H9 (cell line): Measurements from ENCODE around the gene CFAP107. TPM values are rescaled to one million over a fixed set of nuclear protein-coding genes. Genes with fewer than 3 reads are reported as not detected.

Experiments used
- DNase-seq: peaks from one replicate; pipeline ENCODE4 v3.0.0-alpha.2; 2017
- H2AFZ ChIP-seq: one replicate; pipeline ENCODE4 v1.6.1; 2013; ENCODE audit warnings: mild to moderate bottlenecking, low read length, control low read depth, moderate library complexity
- H2AK5ac ChIP-seq: 2 replicates; pipeline ENCODE4 v1.6.1; 2013; ENCODE audit warnings: low read length, control low read depth, mixed read lengths; ENCODE audit not compliant: insufficient read length
- H2BK120ac ChIP-seq: one replicate; pipeline ENCODE4 v1.6.1; 2013; ENCODE audit warnings: low read depth, mild to moderate bottlenecking, low read length, control low read depth, inconsistent platforms; ENCODE audit not compliant: poor library complexity, severe bottlenecking
- H2BK12ac ChIP-seq: 2 replicates; pipeline ENCODE4 v1.6.1; 2013; ENCODE audit warnings: low read length, control low read depth, mixed read lengths, low read depth; ENCODE audit not compliant: insufficient read length
- H2BK15ac ChIP-seq: 2 replicates; pipeline ENCODE4 v1.6.1; 2013; ENCODE audit warnings: low read depth, low read length, control low read depth
- H2BK20ac ChIP-seq: one replicate; pipeline ENCODE4 v1.6.1; 2013; ENCODE audit warnings: low read depth, mild to moderate bottlenecking, low read length, control low read depth, inconsistent platforms; ENCODE audit not compliant: poor library complexity, severe bottlenecking
- H2BK5ac ChIP-seq: 2 replicates; pipeline ENCODE4 v1.6.1; 2013; ENCODE audit warnings: low read length, control low read depth, mixed read lengths; ENCODE audit not compliant: insufficient read length
- H3K14ac ChIP-seq: 2 replicates; pipeline ENCODE4 v1.6.1; 2013; ENCODE audit warnings: low read length, control low read depth; ENCODE audit not compliant: insufficient read depth
- H3K18ac ChIP-seq: 2 replicates; pipeline ENCODE4 v1.6.1; 2013; ENCODE audit warnings: low read depth, mild to moderate bottlenecking, mixed read lengths, low read length, control low read depth; ENCODE audit not compliant: insufficient read length
- H3K23ac ChIP-seq: 2 replicates; pipeline ENCODE4 v1.6.1; 2013; ENCODE audit warnings: low read length, control low read depth, mixed read lengths, low read depth; ENCODE audit not compliant: insufficient read length
- H3K23me2 ChIP-seq: 2 replicates; pipeline ENCODE4 v1.6.1; 2013; ENCODE audit warnings: low read depth, mild to moderate bottlenecking, mixed read lengths, low read length, control low read depth; ENCODE audit not compliant: insufficient read length, poor library complexity, severe bottlenecking
- H3K27ac ChIP-seq: 2 replicates; pipeline ENCODE4 v1.5.1; 2013; ENCODE audit warnings: low read length, control low read depth, mixed read lengths, low read depth; ENCODE audit not compliant: insufficient read length
- H3K27me3 ChIP-seq: 2 replicates; pipeline ENCODE4 v1.6.1; 2013; ENCODE audit warnings: low read length, control low read depth, inconsistent platforms; ENCODE audit not compliant: insufficient read depth
- H3K4ac ChIP-seq: 2 replicates; pipeline ENCODE4 v1.6.1; 2013; ENCODE audit warnings: low read depth, mild to moderate bottlenecking, control low read depth, inconsistent platforms, low read length, moderate library complexity
- H3K4me1 ChIP-seq: 2 replicates; pipeline ENCODE4 v1.6.1; 2013; ENCODE audit warnings: low read length, control low read depth, inconsistent platforms; ENCODE audit not compliant: insufficient read depth
- H3K4me2 ChIP-seq: 2 replicates; pipeline ENCODE4 v1.6.1; 2013; ENCODE audit warnings: low read length, control low read depth, mixed read lengths; ENCODE audit not compliant: insufficient read length, insufficient read depth
- H3K56ac ChIP-seq: 2 replicates; pipeline ENCODE4 v1.6.1; 2013; ENCODE audit warnings: low read depth, mild to moderate bottlenecking, mixed read lengths, low read length, control low read depth; ENCODE audit not compliant: insufficient read length
- H3K79me1 ChIP-seq: 2 replicates; pipeline ENCODE4 v1.6.1; 2013; ENCODE audit warnings: low read depth, mild to moderate bottlenecking, moderate library complexity, low read length, control low read depth, inconsistent platforms; ENCODE audit not compliant: insufficient read depth, poor library complexity, severe bottlenecking
- H3K79me2 ChIP-seq: 2 replicates; pipeline ENCODE4 v1.6.1; 2013; ENCODE audit warnings: low read length, control low read depth, inconsistent platforms; ENCODE audit not compliant: insufficient read depth
- H3K9ac ChIP-seq: 2 replicates; pipeline ENCODE4 v1.6.1; 2013; ENCODE audit warnings: low read length, control low read depth, mixed read lengths; ENCODE audit not compliant: insufficient read length; ENCODE audit errors: extremely low read depth
- H3K9me3 ChIP-seq: one replicate; pipeline ENCODE4 v1.6.1; 2013; ENCODE audit warnings: low read depth, low read length, inconsistent platforms; ENCODE audit not compliant: control insufficient read depth
- H3T11ph ChIP-seq: one replicate; pipeline ENCODE4 v1.6.1; 2013; ENCODE audit warnings: mild to moderate bottlenecking, low read length, control low read depth, inconsistent platforms
- H4K20me1 ChIP-seq: one replicate; pipeline ENCODE4 v1.6.1; 2013; ENCODE audit not compliant: control insufficient read depth, insufficient read length, insufficient read depth
- H4K5ac ChIP-seq: 2 replicates; pipeline ENCODE4 v1.6.1; 2013; ENCODE audit warnings: low read depth, mild to moderate bottlenecking, mixed read lengths, low read length, control low read depth; ENCODE audit not compliant: insufficient read length
- H4K8ac ChIP-seq: replicated peaks from 2 replicates; pipeline ENCODE4 v1.6.1; 2013; ENCODE audit warnings: low read length, control low read depth, mixed read lengths, low read depth; ENCODE audit not compliant: insufficient read length
- H4K91ac ChIP-seq: 2 replicates; pipeline ENCODE4 v1.6.1; 2013; ENCODE audit warnings: low read depth, mild to moderate bottlenecking, moderate library complexity, mixed read lengths, low read length, control low read depth; ENCODE audit not compliant: insufficient read length
- H3K27ac Mint-ChIP-seq, 3 experiments: 2 replicates in 2 of 3; 3 replicates in 1 of 3; pipeline ENCODE4 v1.8.0; 2020 to 2021; ENCODE audit warnings: mixed read lengths in 3 of 3, mild to moderate bottlenecking in 1 of 3, moderate library complexity in 1 of 3
- H3K27me3 Mint-ChIP-seq: 2 replicates; pipeline ENCODE4 v1.8.0; 2021; ENCODE audit warnings: low read depth, mild to moderate bottlenecking, moderate library complexity, mixed read lengths
- H3K36me3 Mint-ChIP-seq, 3 experiments: 2 replicates in 2 of 3; 3 replicates in 1 of 3; pipeline ENCODE4 v1.8.0; 2020 to 2021; ENCODE audit warnings: low read depth in 3 of 3, mixed read lengths in 3 of 3; ENCODE audit not compliant: insufficient read depth in 1 of 3
- H3K4me1 Mint-ChIP-seq, 2 experiments: 2 replicates each; pipeline ENCODE4 v1.8.0; 2020; ENCODE audit warnings: mixed read lengths in 2 of 2
- H3K4me3 Mint-ChIP-seq, 2 experiments: 2 replicates in 1 of 2; 3 replicates in 1 of 2; pipeline ENCODE4 v1.8.0; 2020 to 2021; ENCODE audit warnings: mild to moderate bottlenecking in 2 of 2, mixed read lengths in 2 of 2, moderate library complexity in 1 of 2
- H3K9me3 Mint-ChIP-seq, 2 experiments: 2 replicates in 1 of 2; 3 replicates in 1 of 2; pipeline ENCODE4 v1.8.0; 2020; ENCODE audit warnings: mild to moderate bottlenecking in 2 of 2, mixed read lengths in 2 of 2, moderate library complexity in 1 of 2
- WGBS: extraction: QIAGEN DNeasy Blood & Tissue Kit; methylation state at CpG from one replicate; pipeline ENCODE4 v1.1.7; 2013; ENCODE audit warnings: missing lambda C conversion rate, low lambda C conversion rate, mixed read lengths; ENCODE audit not compliant: insufficient read length; ENCODE audit errors: extremely low coverage; 5-methylcytosine and 5-hydroxymethylcytosine counted together
- total RNA-seq: library from RNA; stranded (reverse); gene quantifications from 2 replicates; pipeline ENCODE4 v1.2.1, GENCODE V29; 2021
- TF ChIP-seq, protein P1 (sequence below): fragments of 200-600 bp; sonication (generic); conservative IDR thresholded peaks from 3 replicates; pipeline ENCODE4 v1.8.0; 2021; ENCODE audit warnings: antibody characterized with exemption, mild to moderate bottlenecking

The CFAP107 gene
- total RNA-seq, 1 experiment from 2014 or later: not detected

DNA sequence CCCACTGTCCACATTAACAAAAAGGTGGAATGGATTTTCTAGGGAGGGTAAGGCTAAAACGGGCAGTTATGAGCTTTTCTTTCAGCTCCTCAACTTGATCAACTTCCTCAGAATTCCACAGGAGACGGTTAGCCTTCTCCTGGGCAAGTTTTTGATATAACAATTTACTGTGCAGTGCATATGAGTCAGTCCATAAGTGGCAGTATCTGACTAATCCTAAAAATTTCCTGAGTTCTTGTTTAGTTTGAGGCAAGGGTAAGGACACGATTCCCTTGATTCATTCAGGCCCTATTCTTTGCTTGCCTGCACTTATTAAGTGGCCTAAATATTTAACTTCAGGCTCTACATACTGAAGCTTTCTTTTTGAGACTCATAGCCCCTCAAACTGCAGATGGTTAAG, 36.3 kb upstream of the CFAP107 start:
- Histone ChIP-seq H3K27ac (no peak overlapping the region), H3K9ac (no peak overlapping the region), H4K8ac (no peak overlapping the region), H3K56ac (no peak overlapping the region), H3K9me3 (peaks cover 4% of the 10 kb centered on the region), H3K18ac (no peak overlapping the region), H2BK12ac (no peak overlapping the region), H2BK5ac (no peak overlapping the region), H2BK20ac (no peak overlapping the region), H3K79me2 (no peaks in the 10 kb centered on the region), H3T11ph (no peak overlapping the region), H3K14ac (no peak overlapping the region), H2AK5ac (no peak overlapping the region), H3K23me2 (no peaks in the 10 kb centered on the region), H4K20me1 (no peaks in the 10 kb centered on the region), H4K5ac (no peak overlapping the region), H3K4me1 (peaks cover 7% of the 10 kb centered on the region; the same call in 1 of the 2 replicates), H3K4me2 (no peak overlapping the region), H3K27me3 (no peaks in the 10 kb centered on the region), H3K4ac (no peak overlapping the region), H4K91ac (no peak overlapping the region), H3K23ac (no peak overlapping the region), H2BK120ac (no peak overlapping the region), H3K79me1 (no peaks in the 10 kb centered on the region), H2BK15ac (no peak overlapping the region), H2AFZ (no peak overlapping the region)
- no peak overlapping the region for H3K4me3 Mint-ChIP-seq
- no peak for DNase-seq
- H3K9me3 Mint-ChIP-seq: no peaks in the 10 kb centered on the region; a peak in 1 of 5 replicates
- TF ChIP-seq, protein P1, sequence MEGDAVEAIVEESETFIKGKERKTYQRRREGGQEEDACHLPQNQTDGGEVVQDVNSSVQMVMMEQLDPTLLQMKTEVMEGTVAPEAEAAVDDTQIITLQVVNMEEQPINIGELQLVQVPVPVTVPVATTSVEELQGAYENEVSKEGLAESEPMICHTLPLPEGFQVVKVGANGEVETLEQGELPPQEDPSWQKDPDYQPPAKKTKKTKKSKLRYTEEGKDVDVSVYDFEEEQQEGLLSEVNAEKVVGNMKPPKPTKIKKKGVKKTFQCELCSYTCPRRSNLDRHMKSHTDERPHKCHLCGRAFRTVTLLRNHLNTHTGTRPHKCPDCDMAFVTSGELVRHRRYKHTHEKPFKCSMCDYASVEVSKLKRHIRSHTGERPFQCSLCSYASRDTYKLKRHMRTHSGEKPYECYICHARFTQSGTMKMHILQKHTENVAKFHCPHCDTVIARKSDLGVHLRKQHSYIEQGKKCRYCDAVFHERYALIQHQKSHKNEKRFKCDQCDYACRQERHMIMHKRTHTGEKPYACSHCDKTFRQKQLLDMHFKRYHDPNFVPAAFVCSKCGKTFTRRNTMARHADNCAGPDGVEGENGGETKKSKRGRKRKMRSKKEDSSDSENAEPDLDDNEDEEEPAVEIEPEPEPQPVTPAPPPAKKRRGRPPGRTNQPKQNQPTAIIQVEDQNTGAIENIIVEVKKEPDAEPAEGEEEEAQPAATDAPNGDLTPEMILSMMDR: no peak
- H3K36me3 Mint-ChIP-seq: no peaks in the 10 kb centered on the region; a peak in 2 of 7 replicates
- peaks cover 31% of the 10 kb centered on the region in 2 experiments for H3K4me1 Mint-ChIP-seq
- no peaks in the 10 kb centered on the region; the same call in 1 of the 2 replicates for H3K27me3 Mint-ChIP-seq
- H3K27ac Mint-ChIP-seq: no peak overlapping the region
- WGBS: no CpG with 5 or more reads among the region's 3 CpGs
